Muscle of arm (tissue), 12 donors: ENCODE measurements around the gene IL17RC. TPM values are rescaled to one million over a fixed set of nuclear protein-coding genes. Genes with fewer than 3 reads are reported as not detected.
"Not testable (repeated sequence)": the region's sequence is repeated elsewhere in the genome, so short reads cannot be mapped to it uniquely, and the experiment has no call there.

Experiments used
- DNase-seq: peaks from one replicate; pipeline ENCODE4 v3.0.0-alpha.2; 2013
- polyA plus RNA-seq, 12 donors: library from polyadenylated mRNA; unstranded; fragments of 120-200 nt; gene quantifications; one replicate each; pipeline ENCODE4 v1.2.1, GENCODE V29; 2013; ENCODE audit not compliant: insufficient read length in 12 of 12

Gene IL17RC
- polyA plus RNA-seq, 12 donors: 15.8 to 42.8 (median 23.4) TPM; not detected in 1

- DNase-seq: no peak
These were observed 2.2 kb upstream of the IL17RC start for GRCh38 chr3:9914559-9915253.

- DNase-seq: peak; percentile 81
These were observed 1.4 kb upstream of the IL17RC start for GRCh38 chr3:9915254-9916141.

GRCh38 chr3:9916346-9916733 is 558 bp upstream of the IL17RC start:
- peak; percentile 31 for DNase-seq

GRCh38 chr3:9917820-9918219 is 922 bp downstream of the IL17RC start:
- no peak for DNase-seq

- no peak for DNase-seq
These were observed 1.6 kb downstream of the IL17RC start for GRCh38 chr3:9918261-9919038.

GRCh38 chr3:9928158-9928557 is 11.3 kb downstream of the IL17RC start:
- DNase-seq: no peak

- no peak for DNase-seq
These were observed 14.0 kb downstream of the IL17RC start for GRCh38 chr3:9930804-9931418.

GRCh38 chr3:9932535-9932842 is 15.6 kb downstream of the IL17RC start:
- no peak for DNase-seq

GRCh38 chr3:9932843-9933560 is 16.1 kb downstream of the IL17RC start:
- peak; percentile 70 for DNase-seq

GRCh38 chr3:9933561-9934234 is 16.8 kb downstream of the IL17RC start, which contains the start of gene CRELD1:
Gene CRELD1, plus strand, starts transcription at chr3:9933834. Its CDS starts 605 bp downstream, at chr3:9934439.
- DNase-seq: peak; percentile 95

GRCh38 chr3:9934235-9934621 is 17.3 kb downstream of the IL17RC start:
- DNase-seq: no peak

GRCh38 chr3:9934993-9935392 is 18.1 kb downstream of the IL17RC start:
- DNase-seq: no peak

GRCh38 chr3:9935966-9936510 is 19.1 kb downstream of the IL17RC start:
- DNase-seq: no peak

GRCh38 chr3:9937486-9938238 is 20.8 kb downstream of the IL17RC start:
- no peak for DNase-seq

- DNase-seq: no peak
These were observed 22.1 kb downstream of the IL17RC start for GRCh38 chr3:9938966-9939365.

GRCh38 chr3:9939906-9940305 is 23.0 kb downstream of the IL17RC start:
- not testable (repeated sequence) for DNase-seq

- no peak for DNase-seq
These were observed 23.8 kb downstream of the IL17RC start for GRCh38 chr3:9940746-9941145.

GRCh38 chr3:9942164-9942563 is 25.3 kb downstream of the IL17RC start:
- DNase-seq: no peak

GRCh38 chr3:9942934-9943690 is 26.2 kb downstream of the IL17RC start:
- no peak for DNase-seq
